ENCODE data around the gene DISC1. TPM values are rescaled to one million over a fixed set of nuclear protein-coding genes. Genes with fewer than 3 reads are reported as not detected.
"Not testable (repeated sequence)": the region's sequence is repeated elsewhere in the genome, so short reads cannot be mapped to it uniquely, and the experiment has no call there.

The DISC1 gene
- total and polyA plus RNA-seq, 2 donors (not counting 1 experiment from before 2014, with no cell fraction given): 2.7 to 4.3 TPM

DNA sequence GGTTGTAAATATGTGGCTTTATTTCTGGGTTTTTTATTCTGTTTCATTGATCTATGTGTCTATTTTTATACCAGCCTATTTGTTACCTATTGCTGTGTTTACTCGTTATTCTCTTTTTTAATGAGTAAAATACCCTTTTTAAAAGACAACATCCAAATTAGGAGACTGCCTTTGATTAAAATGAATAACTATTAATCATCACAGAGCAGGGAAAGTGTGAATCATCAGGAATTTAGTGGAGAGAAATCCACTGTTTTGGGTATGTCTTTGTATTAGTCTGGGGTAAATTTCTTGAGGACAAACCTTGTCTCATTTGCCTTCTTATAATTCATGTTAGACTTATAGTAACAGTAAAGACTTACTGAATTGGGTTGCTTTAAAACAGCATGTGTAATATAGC, 12.1 kb downstream of the DISC1 start:
- ATAC-seq (ENCODE audit: low read depth) (no peak), DNase-seq (no peak)
- CTCF ChIA-PET: no interaction called here
- Histone ChIP-seq H3K4me1 (ENCODE audit: control insufficient read depth in 2 of 2, insufficient read depth in 2 of 2, low read length in 2 of 2) (no peaks in the 10 kb centered on the region), H3K9ac (ENCODE audit: low read length) (no peak overlapping the region), H4K20me1 (ENCODE audit: control insufficient read depth, insufficient read depth, low read length, poor library complexity, severe bottlenecking) (no peaks in the 10 kb centered on the region), H3K9me3 (ENCODE audit: control extremely low read depth in 1 of 3, control insufficient read depth in 2 of 3, insufficient read depth in 1 of 3, low read length in 2 of 3) (no peaks in the 10 kb centered on the region), H2AFZ (ENCODE audit: insufficient read depth, low read depth, low read length, poor library complexity, severe bottlenecking) (no peak overlapping the region), H3K27ac (ENCODE audit: low read length in 2 of 2) (no peak overlapping the region), H3K27me3 (replicated peaks in 1 of 4; ENCODE audit: control extremely low read depth in 1 of 4, control insufficient read depth in 3 of 4, insufficient read depth in 4 of 4, low read length in 3 of 4) (no peaks in the 10 kb centered on the region), H3K79me2 (ENCODE audit: control insufficient read depth, insufficient read depth, low read length) (peaks cover 9% of the 10 kb centered on the region), H3K4me2 (replicated peaks; ENCODE audit: low read depth, low read length, poor library complexity, severe bottlenecking) (no peak overlapping the region), H3K4me3 (ENCODE audit: control extremely low read depth in 1 of 5, extremely low read depth in 1 of 5, insufficient read depth in 1 of 5, low read depth in 2 of 5, low read length in 4 of 5) (no peak overlapping the region), H3K36me3 (replicated peaks in 1 of 2; ENCODE audit: control extremely low read depth in 1 of 2, control insufficient read depth in 1 of 2, extremely low read depth in 1 of 2, insufficient read depth in 2 of 2, low read length in 1 of 2) (no peaks in the 10 kb centered on the region)
- H3K9me3 Mint-ChIP-seq (ENCODE audit: insufficient read depth): no peaks in the 10 kb centered on the region
- H3K27ac Mint-ChIP-seq: no peak overlapping the region
- intact Hi-C loops (cut with micrococcal nuclease): no loop called here
- POLR2A ChIA-PET: no interaction called here
- TF ChIP-seq, protein P1, sequence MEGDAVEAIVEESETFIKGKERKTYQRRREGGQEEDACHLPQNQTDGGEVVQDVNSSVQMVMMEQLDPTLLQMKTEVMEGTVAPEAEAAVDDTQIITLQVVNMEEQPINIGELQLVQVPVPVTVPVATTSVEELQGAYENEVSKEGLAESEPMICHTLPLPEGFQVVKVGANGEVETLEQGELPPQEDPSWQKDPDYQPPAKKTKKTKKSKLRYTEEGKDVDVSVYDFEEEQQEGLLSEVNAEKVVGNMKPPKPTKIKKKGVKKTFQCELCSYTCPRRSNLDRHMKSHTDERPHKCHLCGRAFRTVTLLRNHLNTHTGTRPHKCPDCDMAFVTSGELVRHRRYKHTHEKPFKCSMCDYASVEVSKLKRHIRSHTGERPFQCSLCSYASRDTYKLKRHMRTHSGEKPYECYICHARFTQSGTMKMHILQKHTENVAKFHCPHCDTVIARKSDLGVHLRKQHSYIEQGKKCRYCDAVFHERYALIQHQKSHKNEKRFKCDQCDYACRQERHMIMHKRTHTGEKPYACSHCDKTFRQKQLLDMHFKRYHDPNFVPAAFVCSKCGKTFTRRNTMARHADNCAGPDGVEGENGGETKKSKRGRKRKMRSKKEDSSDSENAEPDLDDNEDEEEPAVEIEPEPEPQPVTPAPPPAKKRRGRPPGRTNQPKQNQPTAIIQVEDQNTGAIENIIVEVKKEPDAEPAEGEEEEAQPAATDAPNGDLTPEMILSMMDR (IDR thresholded peaks at IDR 0.05): no peak
- no peak for TF ChIP-seq EZH2 (IDR thresholded peaks at IDR 0.05; ENCODE audit: borderline replicate concordance, insufficient read depth, low read depth, low read length, poor library complexity, severe bottlenecking)
- H3K27me3 Mint-ChIP-seq: no peaks in the 10 kb centered on the region
- WGBS (ENCODE audit: insufficient coverage): no CpG with 5 or more reads among the region's 1 CpG
- H3K4me1 Mint-ChIP-seq: no peaks in the 10 kb centered on the region
- no peak overlapping the region for H3K4me3 Mint-ChIP-seq

- ChIA-PET CTCF (no interaction called here), POLR2A (no interaction called here)
- WGBS (ENCODE audit: insufficient coverage): no CpG with 5 or more reads among the region's 1 CpG
- Histone ChIP-seq H3K27me3 (replicated peaks in 1 of 4; ENCODE audit: control extremely low read depth in 1 of 4, control insufficient read depth in 3 of 4, insufficient read depth in 4 of 4, low read length in 3 of 4) (no peaks in the 10 kb centered on the region), H3K4me1 (ENCODE audit: control insufficient read depth in 2 of 2, insufficient read depth in 2 of 2, low read length in 2 of 2) (no peaks in the 10 kb centered on the region), H3K9me3 (ENCODE audit: control extremely low read depth in 1 of 3, control insufficient read depth in 2 of 3, insufficient read depth in 1 of 3, low read length in 2 of 3) (no peaks in the 10 kb centered on the region), H3K9ac (ENCODE audit: low read length) (no peak overlapping the region), H3K4me2 (replicated peaks; ENCODE audit: low read depth, low read length, poor library complexity, severe bottlenecking) (no peak overlapping the region), H3K36me3 (replicated peaks in 1 of 2; ENCODE audit: control extremely low read depth in 1 of 2, control insufficient read depth in 1 of 2, extremely low read depth in 1 of 2, insufficient read depth in 2 of 2, low read length in 1 of 2) (no peaks in the 10 kb centered on the region), H2AFZ (ENCODE audit: insufficient read depth, low read depth, low read length, poor library complexity, severe bottlenecking) (no peak overlapping the region), H4K20me1 (ENCODE audit: control insufficient read depth, insufficient read depth, low read length, poor library complexity, severe bottlenecking) (no peaks in the 10 kb centered on the region), H3K79me2 (ENCODE audit: control insufficient read depth, insufficient read depth, low read length) (peaks cover 9% of the 10 kb centered on the region), H3K4me3 (ENCODE audit: control extremely low read depth in 1 of 5, extremely low read depth in 1 of 5, insufficient read depth in 1 of 5, low read depth in 2 of 5, low read length in 4 of 5) (no peak overlapping the region), H3K27ac (ENCODE audit: low read length in 2 of 2) (no peak overlapping the region)
- intact Hi-C loops (cut with micrococcal nuclease): no loop called here
- no peak overlapping the region for H3K4me3 Mint-ChIP-seq
- H3K4me1 Mint-ChIP-seq: no peaks in the 10 kb centered on the region
- ATAC-seq (ENCODE audit: low read depth) (no peak), DNase-seq (no peak)
- no peaks in the 10 kb centered on the region for H3K27me3 Mint-ChIP-seq
- H3K9me3 Mint-ChIP-seq (ENCODE audit: insufficient read depth): no peaks in the 10 kb centered on the region
- TF ChIP-seq, protein P1 (IDR thresholded peaks at IDR 0.05): no peak
- TF ChIP-seq EZH2 (IDR thresholded peaks at IDR 0.05; ENCODE audit: borderline replicate concordance, insufficient read depth, low read depth, low read length, poor library complexity, severe bottlenecking): no peak
- H3K27ac Mint-ChIP-seq: no peak overlapping the region
Measured at GRCh38 chr1:231639819-231640218, 13.2 kb downstream of the DISC1 start.

- H3K4me3 ChIP-seq (ENCODE audit: control extremely low read depth in 1 of 5, extremely low read depth in 1 of 5, insufficient read depth in 1 of 5, low read depth in 2 of 5, low read length in 4 of 5); DNase-seq; H3K4me3 Mint-ChIP-seq; H3K9me3 ChIP-seq (ENCODE audit: control extremely low read depth in 1 of 3, control insufficient read depth in 2 of 3, insufficient read depth in 1 of 3, low read length in 2 of 3); H3K4me1 Mint-ChIP-seq; H3K27ac Mint-ChIP-seq; H3K27me3 Mint-ChIP-seq; POLR2A ChIA-PET; H3K4me2 ChIP-seq (replicated peaks; ENCODE audit: low read depth, low read length, poor library complexity, severe bottlenecking); ATAC-seq (ENCODE audit: low read depth); H3K9ac ChIP-seq (ENCODE audit: low read length); H4K20me1 ChIP-seq (ENCODE audit: control insufficient read depth, insufficient read depth, low read length, poor library complexity, severe bottlenecking); H3K36me3 ChIP-seq (replicated peaks in 1 of 2; ENCODE audit: control extremely low read depth in 1 of 2, control insufficient read depth in 1 of 2, extremely low read depth in 1 of 2, insufficient read depth in 2 of 2, low read length in 1 of 2); H3K27me3 ChIP-seq (replicated peaks in 1 of 4; ENCODE audit: control extremely low read depth in 1 of 4, control insufficient read depth in 3 of 4, insufficient read depth in 4 of 4, low read length in 3 of 4); H3K9me3 Mint-ChIP-seq (ENCODE audit: insufficient read depth); H3K79me2 ChIP-seq (ENCODE audit: control insufficient read depth, insufficient read depth, low read length); H3K27ac ChIP-seq (ENCODE audit: low read length in 2 of 2); H3K4me1 ChIP-seq (ENCODE audit: control insufficient read depth in 2 of 2, insufficient read depth in 2 of 2, low read length in 2 of 2); intact Hi-C loops (cut with micrococcal nuclease); H2AFZ ChIP-seq (ENCODE audit: insufficient read depth, low read depth, low read length, poor library complexity, severe bottlenecking): not testable (repeated sequence)
- 96% methylated on average over 9 of the region's 9 CpGs for WGBS (ENCODE audit: insufficient coverage)
- CTCF ChIA-PET: interaction anchor here (0.6 kb wide), 1 partner anchor 124 kb away, joined by 3 read pairs; no protein-coding TSS in a partner anchor
Measured at GRCh38 chr1:231641444-231641843, 14.9 kb downstream of the DISC1 start.
